GM18858 (cell line): ENCODE measurements around the gene LDB2.

Source experiments
- ATAC-seq: cut with Tn5 transposase; IDR thresholded peaks from one replicate; pipeline ENCODE4 v1.9.1; 2021; ENCODE audit not compliant: unreplicated experiment

The LDB2 gene

DNA sequence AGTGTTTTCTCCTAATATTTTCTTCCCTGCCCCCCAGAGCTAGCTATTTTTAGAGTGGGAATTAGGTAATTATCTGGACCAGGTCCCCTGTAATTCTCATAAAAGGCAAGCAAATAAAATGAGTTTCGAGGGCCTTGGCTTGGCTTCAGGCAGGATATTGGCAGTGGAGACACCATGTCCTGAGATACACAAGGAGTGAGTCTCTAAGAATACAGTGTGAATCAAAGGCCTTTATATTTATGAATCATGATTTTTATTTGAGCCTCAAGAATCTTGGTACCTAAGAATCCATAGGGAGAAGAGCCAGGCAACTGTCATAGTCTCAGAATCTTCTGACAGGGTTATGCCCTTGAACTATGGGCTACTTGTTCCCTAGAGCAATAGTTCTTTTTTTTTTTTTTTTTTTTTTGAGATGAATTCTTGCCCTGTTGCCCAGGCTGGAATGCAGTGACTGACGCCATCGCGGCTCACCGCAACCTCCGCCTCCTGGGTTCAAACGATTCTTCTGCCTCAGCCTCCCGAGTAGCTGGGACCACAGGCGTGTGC lies 205.4 kb downstream of the LDB2 start:
- no peak for ATAC-seq

DNA sequence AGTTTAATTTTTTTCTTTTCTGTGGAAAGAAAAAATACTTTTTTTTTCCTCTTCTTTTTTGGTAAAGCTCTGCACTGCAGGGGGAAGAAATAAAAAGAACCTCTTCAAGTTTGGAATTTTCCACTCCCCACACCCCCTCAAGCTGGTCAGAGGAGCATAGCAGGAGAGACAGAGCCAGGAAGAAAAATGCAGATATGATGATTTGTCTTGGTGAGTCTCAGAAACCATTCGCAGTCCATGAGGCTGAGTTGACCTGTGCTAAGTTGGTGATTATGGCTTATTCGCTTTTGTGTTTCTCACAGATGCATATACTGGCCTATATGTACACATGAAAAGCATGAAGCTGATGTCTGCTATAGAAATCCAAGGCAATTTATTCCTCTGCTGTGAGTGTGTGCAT lies 205.9 kb downstream of the LDB2 start:
- no peak for ATAC-seq

DNA sequence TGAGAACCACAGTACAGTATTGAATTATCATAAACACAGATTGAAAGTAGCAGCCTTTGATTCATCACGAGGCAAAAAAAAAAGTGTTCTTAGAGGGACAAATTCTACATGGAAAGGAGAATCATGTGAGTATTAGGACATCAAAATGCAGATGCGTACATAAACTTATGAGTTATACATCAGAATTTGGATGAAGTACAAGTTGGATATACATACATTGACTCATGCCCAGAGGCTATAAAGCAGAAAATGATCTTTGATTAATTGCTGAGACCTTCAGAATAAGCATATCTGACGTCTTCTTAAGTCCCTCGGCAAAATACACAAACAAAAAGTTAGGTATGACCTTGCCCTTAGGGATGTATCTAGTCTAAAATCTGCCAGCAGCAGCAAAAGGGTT lies 206.4 kb downstream of the LDB2 start:
- no peak for ATAC-seq

DNA sequence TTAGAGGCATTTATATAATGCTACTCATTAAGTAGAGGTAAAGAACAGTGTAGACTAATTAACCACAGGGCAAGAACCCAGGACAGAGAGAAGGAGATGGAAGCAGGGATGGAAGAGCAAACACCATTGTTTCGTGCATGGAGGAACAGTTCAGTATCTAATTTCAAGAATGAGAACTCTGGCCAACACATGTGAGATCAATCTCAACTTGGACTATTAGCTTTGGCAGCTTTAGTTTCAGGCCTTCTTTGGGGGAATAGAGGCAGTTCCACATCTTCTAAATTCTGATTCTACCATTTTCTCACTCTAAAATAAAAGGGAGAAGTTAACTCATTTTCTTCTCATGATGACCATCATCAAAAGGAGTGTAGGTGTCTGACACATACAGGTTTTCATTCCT lies 207.0 kb downstream of the LDB2 start:
- no peak for ATAC-seq

DNA sequence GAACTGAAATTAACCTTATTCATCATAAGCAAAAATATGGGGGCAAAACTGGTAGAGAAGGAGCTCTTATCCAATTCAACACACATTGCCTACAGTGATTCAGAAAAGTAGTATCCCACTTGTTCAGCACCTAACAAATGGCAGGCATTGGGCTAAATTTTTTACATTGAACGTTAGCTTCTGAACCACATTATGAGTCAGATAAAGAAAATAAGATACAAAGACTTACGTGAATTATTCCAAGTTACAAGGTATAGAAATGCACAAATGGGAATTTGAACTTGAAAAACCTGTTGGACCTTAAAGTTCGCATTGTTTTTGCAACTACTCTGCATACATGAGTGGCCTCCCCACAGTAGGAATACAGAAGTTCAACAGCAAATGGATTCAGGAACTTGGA lies 210.6 kb downstream of the LDB2 start:
- ATAC-seq = no peak

DNA sequence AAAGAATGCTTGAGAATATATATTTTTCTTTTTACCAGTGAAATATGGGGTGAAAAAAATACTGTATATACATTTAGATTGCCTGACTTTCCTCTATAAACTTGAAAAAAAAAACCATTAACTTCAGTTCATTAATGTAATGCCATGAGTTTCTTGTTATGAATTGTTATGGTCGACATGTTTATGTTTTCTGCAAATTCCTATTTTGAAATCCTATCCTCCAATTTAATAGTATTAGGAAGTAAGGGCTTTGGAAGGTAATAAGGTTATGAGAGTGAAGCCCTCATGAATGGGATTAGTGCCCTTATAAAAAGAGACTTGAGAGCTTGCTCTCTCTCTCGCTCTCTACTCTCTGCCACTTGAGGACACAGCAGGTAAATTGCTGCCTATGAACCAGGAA lies 211.4 kb downstream of the LDB2 start:
- ATAC-seq = no peak

DNA sequence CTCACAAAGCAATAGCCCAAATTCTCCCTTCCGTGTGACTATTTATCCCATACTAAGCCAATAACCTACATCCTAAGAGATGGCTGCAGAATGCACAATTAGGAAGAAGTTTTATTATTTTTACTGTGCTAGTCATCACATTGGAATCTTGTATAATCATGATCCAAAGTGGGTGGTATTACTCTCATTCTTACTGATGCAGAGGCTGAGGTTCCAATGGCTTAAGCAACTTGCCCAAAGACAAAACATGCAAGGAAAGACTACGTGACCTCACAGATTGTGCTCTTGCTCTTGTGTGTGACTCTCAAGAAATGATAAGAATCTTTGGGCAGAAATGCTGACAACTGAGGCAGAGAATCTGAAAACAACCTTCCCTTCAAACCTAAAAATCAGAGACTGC lies 212.2 kb downstream of the LDB2 start:
- ATAC-seq = no peak

DNA sequence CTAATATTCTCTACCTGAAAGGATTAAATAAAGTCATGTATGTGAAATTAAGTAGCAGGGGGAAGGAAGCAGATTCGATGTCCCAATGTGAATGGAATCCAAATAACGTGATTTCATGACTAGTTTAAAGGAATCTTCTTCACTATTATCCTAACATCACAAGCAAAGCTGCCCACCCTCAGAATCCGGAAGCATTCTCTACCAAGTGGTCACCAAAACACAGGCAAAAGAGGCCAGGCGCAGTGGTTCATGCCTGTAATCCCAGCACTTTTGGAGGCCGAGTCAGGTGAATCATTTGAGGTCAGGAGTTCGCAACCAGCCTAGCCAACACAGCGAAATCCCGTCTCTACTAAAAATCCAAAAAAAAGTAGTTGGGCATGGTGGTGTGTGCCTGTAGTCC lies 212.9 kb downstream of the LDB2 start:
- ATAC-seq = no peak

DNA sequence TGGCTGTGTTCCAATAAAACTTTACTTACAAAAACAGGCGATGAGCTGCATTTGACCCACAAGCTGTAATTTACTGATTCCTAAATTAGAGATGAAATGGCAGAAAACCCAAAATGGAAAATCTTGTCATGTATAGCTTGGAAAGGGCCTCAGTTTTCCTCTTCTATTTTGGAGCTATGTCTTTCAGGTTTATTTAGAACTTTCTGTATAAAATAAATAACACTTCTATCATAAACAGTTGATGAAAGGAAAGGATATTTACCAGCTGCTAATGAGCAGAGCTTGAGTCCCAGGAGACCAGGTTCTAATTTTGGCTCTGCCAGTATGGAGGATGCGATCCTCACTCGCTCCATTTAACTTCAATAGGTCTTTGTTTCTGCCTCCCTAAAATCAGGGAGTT lies 213.5 kb downstream of the LDB2 start:
- ATAC-seq = no peak

DNA sequence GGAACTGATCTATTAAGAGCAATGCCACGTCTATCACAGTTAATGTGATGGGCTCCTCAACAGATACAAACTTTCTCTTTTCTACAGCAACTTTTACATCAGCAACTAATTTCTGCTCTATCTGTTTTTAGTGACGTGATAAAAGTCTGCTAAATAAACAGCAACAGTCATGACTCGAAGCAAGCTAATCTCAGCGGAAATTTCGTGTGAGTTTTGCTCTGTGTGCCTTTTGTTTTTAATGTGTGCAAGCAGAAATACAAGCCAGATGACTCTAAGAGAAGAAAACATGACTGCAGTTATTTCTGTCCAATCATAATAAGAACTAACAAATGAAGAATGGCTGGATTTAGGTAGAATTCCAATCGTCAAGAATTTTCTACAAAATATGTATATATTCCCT lies 214.3 kb downstream of the LDB2 start:
- ATAC-seq = no peak

DNA sequence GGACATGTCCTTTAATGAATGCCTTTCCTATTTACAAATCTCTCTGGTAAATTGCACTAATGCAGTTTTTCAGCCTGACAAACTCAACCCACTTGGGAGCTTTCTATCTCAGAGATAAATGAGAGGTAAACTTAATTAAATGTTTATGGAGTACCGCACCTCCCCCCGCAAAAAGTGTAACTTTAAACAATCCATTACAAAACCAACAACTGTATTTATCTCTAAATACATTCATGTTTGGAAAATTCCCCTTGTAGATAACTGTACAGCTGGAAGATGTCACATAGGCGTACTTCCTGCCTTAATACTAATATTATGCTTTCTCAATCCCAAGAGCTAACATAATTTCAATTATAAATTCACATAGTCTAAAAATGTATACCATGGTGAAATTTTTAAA lies 215.5 kb downstream of the LDB2 start:
- no peak for ATAC-seq

DNA sequence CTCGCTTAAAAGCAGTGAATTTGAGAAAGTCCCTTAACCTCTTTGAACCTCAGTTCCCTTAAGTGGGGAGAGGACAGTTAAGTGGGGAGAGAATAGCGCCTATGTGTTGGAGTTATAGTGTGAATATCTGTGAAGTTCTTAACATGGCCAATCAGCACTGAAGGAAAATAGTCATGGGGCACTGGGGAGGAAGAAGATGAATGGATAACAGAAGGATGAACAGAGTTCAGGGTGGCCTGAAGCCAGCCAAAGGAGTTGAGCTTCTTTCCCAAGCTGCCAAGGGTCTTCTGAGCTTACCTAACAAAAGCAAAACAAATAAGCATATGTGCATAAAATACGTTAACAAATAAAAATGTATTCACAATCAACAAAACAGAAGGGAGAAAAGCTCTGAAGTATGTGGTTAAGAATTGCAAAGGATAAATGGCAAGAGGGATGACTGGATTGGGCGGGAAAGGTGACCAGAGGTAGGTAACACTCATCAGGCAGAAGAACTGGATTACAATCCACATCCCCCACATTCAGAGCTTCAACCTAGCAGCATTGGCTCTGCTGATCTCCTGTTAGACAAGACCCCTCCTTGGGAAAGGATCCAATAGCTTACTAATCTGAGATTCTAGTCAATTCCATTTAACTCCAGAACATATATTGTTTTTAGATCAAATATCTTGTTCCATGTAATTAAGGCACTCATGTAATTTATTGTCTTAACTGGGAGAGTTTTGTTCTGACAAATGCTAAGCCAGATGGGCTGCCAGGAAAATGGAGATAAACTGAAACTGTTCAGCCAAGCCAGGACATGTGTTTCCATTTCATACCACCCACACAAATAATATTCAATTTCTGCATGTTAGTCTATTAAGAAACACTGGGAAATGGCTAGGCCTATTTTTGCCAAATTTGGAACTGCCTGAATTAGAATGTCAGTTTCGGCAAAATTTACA lies 221.2 kb downstream of the LDB2 start:
- ATAC-seq = no peak

DNA sequence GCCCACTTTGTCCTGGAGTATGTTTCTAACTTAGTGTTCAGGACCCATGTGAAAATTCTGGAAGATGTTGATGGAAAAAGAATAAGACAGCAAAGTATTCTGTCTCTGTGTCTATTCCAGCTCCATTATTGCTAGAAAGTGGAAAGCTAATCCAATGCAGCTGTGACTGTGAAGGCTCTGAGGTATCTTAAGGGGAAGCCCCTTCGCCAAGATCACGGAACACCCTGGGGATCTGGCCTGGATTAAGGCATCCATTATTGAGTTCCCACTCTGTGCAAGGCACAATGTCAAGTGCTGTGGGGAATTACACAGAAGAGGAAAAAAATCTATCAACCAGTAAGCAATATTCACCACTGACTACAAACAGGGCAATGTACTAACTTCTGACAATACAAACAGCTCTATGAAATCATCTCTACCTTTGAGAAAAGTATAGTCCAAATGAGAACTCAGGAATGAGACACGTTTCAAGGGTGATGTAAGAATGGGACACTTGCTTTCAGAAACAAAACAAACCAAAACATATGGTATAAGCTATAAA lies 222.1 kb downstream of the LDB2 start:
- ATAC-seq = no peak

DNA sequence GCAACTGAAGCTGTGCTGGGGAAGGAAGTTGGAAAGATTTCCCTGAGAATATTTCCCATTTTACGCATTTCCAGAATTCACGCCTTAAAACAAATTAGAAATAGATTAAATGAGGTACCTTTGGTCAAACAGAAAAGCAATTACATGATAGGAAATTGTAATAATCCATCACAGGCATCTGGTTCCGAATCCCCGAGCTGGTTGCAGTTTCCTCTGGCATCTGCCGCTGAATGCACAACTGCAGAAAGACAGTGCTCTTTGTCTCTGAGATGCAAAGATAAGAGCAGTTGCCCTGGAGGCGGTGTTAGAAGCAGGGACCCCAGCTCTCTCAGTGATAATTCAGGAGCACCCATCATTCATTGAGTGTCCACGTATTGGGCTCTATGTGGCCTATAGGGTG lies 224.4 kb downstream of the LDB2 start:
- no peak for ATAC-seq

DNA sequence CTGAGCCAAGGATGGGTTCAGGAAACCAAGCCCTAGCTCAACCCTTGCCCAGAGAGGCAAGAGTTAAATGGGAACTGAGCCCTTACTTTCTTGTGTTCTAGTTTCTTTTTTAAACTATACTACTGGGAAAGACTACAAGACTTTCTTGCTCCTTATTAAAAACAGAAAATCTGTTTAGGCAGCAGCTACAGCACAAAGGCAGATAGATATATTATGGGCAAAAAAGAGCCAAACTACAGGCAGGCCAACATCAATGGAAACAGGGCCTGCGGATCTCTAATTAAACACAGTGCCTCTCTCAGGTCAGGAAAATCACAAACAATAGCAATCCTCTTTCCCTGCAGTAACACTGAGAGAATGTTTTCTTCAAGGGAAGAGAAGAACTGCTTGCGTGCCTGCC lies 226.0 kb downstream of the LDB2 start:
- no peak for ATAC-seq

DNA sequence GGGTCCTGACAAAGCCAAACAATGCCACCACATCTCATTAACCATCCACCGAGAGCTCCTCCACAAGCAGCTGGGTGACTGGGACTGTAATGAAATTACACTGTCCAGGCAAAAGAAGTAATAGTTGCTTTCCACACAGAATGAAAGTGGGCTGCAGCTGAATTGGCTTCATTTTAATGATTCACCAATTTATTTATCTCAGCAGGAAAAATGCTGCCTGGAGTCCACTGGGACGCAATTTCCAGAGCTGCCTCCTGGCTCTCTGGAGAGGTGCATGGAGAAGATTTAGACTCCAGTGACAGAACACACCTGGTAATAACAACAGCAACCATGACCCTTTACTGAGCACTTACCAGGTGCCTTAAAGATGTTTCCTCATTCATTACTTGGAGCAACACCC lies 226.7 kb downstream of the LDB2 start:
- no peak for ATAC-seq

DNA sequence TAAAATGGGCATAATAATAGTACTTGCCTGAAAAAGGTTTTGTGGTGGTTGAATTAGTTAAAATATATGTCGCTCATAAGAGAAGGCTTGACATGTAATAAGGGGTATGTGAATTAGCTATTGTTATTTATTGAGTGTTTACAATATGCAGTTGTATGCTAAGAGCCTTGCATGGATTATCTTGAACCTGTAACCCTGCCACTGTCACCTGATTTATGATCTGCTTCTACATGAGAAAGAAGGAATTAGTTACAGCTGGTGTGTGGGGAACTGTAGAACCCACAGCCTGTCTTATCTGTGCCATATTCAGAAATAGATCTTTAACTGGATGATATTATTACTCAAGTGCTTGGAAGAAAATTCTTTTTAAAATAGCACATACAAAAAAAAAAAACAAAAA lies 227.7 kb downstream of the LDB2 start:
- no peak for ATAC-seq

DNA sequence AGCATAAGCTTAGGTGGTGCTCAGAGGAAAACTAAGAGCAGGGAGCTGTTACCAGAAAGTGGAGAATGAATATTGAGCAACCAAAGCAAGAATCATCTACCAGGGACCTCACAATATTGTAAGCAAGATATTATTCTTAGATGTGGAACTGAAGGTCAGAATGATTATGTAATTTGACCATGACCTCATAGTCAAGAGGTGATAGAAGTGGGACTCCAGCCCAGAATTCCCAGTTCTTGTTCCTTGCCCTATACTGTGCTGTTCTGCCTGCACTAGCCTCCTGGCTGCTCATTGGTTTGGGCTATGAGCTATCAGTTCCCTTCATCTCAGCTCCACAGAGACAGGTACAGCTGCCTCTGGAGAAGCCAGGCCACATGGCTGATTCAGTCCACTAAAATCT lies 229.4 kb downstream of the LDB2 start:
- ATAC-seq = no peak

DNA sequence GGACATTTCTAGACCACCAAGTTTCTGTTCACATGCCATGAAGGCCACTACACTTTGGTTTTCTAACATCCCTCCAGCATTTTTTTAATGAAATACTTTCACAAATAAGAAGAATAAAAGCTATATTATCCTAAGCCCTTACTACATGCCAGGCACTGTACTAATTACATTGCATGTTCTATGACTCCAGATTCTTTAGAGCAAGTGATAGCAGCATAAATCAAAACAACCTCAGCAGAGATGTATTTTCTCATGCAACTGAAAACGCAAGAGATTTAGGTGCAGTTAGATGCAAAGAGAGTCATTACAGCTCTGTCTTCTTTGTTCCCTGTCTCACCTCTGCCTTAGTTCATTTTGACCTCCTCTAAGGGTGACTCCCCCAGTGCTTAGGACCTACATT lies 230.0 kb downstream of the LDB2 start:
- no peak for ATAC-seq

DNA sequence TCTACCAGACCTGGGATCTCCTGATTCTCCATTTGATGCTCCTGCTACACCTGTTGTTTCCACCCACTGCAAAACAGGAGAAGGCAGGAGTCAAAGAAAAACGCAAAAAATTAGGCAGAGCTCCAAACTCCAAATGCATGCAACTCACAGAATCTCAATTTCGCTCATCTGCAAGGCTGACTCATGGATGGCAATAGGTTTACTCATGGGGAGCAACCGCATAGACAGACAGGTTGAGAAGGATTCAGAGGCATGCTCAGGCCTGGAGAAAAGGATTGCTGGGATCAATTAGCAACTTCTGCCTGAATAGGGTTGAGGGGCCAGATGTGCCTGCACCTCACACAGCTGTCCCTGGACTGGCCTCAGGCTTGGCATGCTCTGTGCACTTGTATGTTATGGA lies 231.0 kb downstream of the LDB2 start:
- no peak for ATAC-seq

DNA sequence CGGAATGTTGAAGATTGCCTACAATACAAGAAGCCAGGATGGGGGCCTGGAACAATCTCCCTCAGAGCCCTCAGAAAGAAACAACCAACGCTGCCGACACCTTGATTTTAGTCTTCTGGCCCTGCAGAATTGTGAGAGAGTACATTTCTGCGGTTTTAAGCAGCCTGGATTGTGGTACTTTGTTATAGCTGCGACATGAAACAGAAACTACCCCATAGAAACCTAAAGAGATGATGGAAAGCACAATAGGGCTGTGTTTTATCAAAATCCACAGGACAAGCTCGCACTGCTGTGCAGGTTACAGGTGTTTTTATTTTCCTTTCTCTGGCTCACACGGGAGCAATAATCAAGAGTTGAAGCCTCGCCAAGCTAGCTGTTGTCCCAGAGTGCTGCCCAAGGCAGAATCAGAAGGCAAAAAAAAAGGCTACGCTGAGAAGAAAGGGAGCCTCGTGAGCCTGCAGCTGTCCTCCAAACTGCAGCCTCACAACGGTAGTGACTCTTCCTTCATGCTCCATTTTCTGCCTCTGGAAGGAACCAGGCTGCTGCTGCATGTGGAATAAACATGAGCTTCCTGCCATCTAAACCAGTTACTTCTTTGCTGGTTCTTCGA lies 232.4 kb downstream of the LDB2 start:
- ATAC-seq = no peak

DNA sequence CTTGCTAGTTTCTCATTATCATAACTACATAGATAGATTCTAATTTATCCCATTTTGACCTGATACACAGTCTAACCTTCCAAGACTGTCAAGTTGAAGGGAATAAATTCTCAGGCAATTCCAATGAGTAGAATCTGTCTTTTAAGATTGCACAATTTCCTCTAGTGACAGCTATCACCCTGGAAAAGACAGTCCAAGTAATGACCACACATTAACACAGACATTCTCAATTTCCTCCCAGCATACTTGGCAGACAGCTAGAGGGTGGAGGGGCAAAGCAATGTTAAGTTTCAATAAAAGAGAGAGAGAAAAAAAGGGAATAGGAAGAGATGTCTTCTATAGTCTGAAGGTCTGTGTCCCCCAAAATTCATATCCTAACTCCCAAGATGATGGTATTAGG lies 234.7 kb downstream of the LDB2 start:
- no peak for ATAC-seq
